Effector memory CD4-positive, alpha-beta T cell (primary cell): Measurements from ENCODE around the gene ABCB6.
"Not testable (repeated sequence)": the region's sequence is repeated elsewhere in the genome, so short reads cannot be mapped to it uniquely, and the experiment has no call there.

Experiments used
- DNase-seq, 3 donors: peaks; one replicate each; pipeline ENCODE4 v3.0.0-alpha.2; 2020
- H3K27ac ChIP-seq: 2 replicates; pipeline ENCODE4 v1.7.0; 2013; ENCODE audit warnings: mild to moderate bottlenecking, low read length, moderate library complexity; ENCODE audit not compliant: insufficient read depth, poor library complexity, severe bottlenecking
- H3K27me3 ChIP-seq: replicated peaks from 2 replicates; pipeline ENCODE4 v1.7.0; 2013; ENCODE audit warnings: mild to moderate bottlenecking, low read length; ENCODE audit not compliant: insufficient read depth, control insufficient read depth, poor library complexity, severe bottlenecking
- H3K36me3 ChIP-seq: 2 replicates; pipeline ENCODE4 v1.7.0; 2013; ENCODE audit warnings: mild to moderate bottlenecking, low read length, moderate library complexity; ENCODE audit not compliant: control insufficient read depth, insufficient read depth
- H3K4me1 ChIP-seq: 2 replicates; pipeline ENCODE4 v1.7.0; 2013; ENCODE audit warnings: low read length, mild to moderate bottlenecking; ENCODE audit not compliant: control insufficient read depth, insufficient read depth, poor library complexity, severe bottlenecking
- H3K4me3 ChIP-seq: 2 replicates; pipeline ENCODE4 v1.7.0; 2013; ENCODE audit warnings: low read length, low read depth, mild to moderate bottlenecking; ENCODE audit not compliant: insufficient read depth, poor library complexity, severe bottlenecking
- H3K9me3 ChIP-seq: 2 replicates; pipeline ENCODE4 v1.7.0; 2013; ENCODE audit warnings: mild to moderate bottlenecking, low read length, moderate library complexity; ENCODE audit not compliant: control insufficient read depth

Gene ABCB6

DNA sequence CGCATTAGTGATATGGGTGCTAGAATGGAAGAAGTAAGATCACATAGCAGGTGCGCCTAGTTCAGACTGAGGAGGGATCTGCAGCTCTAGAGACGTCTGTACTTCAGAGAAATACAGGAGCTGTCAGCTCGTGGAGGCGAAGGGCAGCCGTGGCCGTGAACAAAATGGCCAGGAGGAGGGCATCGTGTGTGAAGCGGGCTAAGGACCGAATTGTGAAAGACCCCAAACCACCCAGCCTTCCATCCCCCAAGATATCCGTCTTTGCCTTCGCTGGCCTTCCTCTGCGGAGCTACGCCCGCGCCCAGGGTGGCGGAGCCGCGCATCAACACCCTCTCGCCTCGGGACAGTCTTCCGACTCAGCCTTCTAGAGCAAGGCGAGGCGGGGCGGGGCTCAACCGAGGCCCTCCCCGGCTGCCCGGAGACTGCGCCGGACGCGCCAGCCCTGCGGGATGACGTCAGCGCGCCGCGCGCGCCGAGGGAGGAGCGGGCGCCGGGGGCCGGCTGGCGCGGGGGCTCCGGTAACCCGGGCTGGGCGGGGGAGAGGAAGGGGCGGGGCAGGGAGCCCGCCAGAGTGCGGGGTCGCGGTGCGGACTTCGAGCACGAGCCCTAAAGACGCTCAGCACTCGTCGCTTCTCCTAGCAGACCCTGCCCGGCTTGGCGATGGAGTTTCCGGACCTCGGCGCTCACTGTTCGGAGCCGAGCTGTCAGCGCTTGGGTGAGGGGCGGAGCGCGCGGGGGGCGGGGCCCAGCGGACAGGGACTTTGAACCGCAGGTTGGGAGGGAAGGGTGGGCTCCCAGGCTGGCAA, 12.2 kb downstream of the ABCB6 start, which contains the start of gene ZFAND2B:
TSS of gene ZFAND2B (plus strand) at position 455 of the 806 bp plus-strand sequence. CDS start at position 661, 206 bp downstream.
- Histone ChIP-seq H3K27ac (peak within 1 kb of the TSS; percentile 92), H3K4me1 (peaks cover 10% of the 10 kb centered on the region), H3K9me3 (no peaks in the 10 kb centered on the region), H3K27me3 (no peaks in the 10 kb centered on the region), H3K36me3 (no peaks in the 10 kb centered on the region), H3K4me3 (peak within 1 kb of the TSS; percentile 68)
- peak; percentile 90 to 93 (median 91) for DNase-seq

DNA sequence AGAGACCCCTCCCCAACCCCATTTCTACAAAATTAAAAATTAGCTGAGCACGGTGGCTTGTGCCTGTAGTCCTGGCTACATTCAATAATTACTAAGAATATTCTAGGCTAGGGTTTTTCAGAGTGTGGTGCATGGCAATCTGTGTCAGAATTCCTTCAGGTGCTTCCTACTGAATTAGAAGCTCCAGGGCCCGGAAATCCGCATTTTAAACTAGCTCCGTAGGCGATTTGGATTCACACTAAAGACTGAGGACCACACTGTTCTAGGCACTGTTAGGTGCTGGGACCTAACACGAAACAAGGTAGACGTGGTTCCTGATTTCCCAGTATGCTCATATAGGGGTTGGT, 12.8 kb downstream of the ABCB6 start:
- Histone ChIP-seq H3K36me3 (no peaks in the 10 kb centered on the region), H3K4me3 (peak overlapping the region; percentile 68), H3K27me3 (no peaks in the 10 kb centered on the region), H3K9me3 (no peaks in the 10 kb centered on the region), H3K4me1 (peaks cover 6% of the 10 kb centered on the region), H3K27ac (peak overlapping the region; percentile 92)
- DNase-seq, result no peak

DNA sequence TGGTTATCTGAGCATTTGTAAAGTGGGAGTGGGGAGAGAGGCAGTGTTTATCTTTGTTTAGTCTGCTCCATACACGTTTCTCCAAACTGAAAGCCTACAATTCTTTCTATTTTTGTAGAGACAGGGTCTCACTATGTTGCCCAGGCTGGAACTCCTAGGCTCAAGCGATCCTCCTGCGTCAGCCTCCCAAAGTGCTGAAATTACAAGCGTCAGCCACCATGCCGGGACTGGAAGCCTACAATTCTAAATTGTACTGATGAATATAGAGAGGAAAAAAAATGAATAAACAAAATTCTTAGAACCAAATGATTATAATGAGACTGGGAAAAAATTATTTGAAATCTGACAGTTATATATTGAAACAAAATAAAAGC, 13.6 kb downstream of the ABCB6 start:
- H3K27me3 ChIP-seq, result no peaks in the 10 kb centered on the region
- no peaks in the 10 kb centered on the region for H3K9me3 ChIP-seq
- no peak overlapping the region for H3K27ac ChIP-seq
- no peaks in the 10 kb centered on the region for H3K36me3 ChIP-seq
- H3K4me1 ChIP-seq, result peaks cover 5% of the 10 kb centered on the region
- H3K4me3 ChIP-seq, result no peak overlapping the region
- no peak for DNase-seq

DNA sequence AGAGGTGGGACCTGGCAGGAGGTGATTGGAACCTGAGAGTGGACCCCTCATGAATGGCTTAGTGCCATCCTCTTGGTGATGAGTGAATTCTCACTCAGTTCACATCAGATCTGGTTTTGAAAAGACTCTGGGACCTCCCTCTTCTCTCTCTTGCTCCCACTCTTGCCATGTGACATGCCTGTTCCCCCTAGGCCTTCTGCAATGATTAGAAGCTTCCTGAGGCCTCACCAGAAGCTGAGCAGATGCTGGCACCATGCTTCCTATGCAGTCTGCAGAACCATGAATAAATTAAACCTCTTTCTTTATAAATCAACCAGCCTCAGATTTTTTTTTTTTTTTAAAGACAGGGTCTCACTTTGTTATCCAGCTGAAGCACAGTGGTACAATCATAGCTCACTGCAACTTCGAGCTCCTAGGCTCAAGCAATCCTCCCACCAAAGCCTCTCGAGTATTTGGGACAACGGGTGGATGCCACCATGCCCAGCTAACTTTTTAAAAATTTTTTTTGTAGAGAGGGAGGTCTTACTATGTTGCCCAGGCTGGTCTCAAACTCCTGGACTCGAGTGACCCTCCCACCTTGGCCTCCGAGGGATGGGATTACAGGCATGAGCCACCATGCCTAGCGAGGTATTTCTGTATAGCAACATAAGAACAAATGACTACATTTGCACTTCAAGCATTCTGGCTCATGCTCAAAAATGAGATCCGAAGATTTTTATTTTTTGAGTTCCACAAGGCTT, 14.2 kb downstream of the ABCB6 start:
- H3K27me3 ChIP-seq, result no peaks in the 10 kb centered on the region
- H3K36me3 ChIP-seq, result no peaks in the 10 kb centered on the region
- no peaks in the 10 kb centered on the region for H3K9me3 ChIP-seq
- DNase-seq, result no peak
- no peak overlapping the region for H3K27ac ChIP-seq
- H3K4me1 ChIP-seq, result peaks cover 5% of the 10 kb centered on the region
- no peak overlapping the region for H3K4me3 ChIP-seq

DNA sequence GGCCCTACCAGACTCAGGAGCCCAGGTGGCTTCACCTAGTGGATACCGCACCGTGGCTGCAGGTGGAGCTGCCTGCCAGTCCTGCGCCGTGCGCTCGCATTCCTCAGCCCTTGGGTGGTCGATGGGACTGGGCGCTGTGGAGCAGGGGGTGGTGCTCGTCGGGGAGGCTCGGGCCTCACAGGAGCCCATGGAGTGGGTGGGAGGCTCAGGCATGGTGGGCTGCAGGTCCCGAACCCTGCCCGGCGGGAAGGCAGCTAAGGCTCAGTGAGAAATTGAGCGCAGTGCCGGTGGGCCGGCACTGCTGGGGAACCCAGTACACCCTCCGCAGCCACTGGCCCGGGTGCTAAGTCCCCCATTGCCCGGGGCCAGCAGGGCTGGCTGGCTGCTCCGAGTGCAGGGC, 17.4 kb downstream of the ABCB6 start:
- not testable (repeated sequence) for H3K9me3 ChIP-seq, H3K4me1 ChIP-seq, H3K36me3 ChIP-seq, H3K27me3 ChIP-seq, H3K27ac ChIP-seq, DNase-seq, H3K4me3 ChIP-seq

DNA sequence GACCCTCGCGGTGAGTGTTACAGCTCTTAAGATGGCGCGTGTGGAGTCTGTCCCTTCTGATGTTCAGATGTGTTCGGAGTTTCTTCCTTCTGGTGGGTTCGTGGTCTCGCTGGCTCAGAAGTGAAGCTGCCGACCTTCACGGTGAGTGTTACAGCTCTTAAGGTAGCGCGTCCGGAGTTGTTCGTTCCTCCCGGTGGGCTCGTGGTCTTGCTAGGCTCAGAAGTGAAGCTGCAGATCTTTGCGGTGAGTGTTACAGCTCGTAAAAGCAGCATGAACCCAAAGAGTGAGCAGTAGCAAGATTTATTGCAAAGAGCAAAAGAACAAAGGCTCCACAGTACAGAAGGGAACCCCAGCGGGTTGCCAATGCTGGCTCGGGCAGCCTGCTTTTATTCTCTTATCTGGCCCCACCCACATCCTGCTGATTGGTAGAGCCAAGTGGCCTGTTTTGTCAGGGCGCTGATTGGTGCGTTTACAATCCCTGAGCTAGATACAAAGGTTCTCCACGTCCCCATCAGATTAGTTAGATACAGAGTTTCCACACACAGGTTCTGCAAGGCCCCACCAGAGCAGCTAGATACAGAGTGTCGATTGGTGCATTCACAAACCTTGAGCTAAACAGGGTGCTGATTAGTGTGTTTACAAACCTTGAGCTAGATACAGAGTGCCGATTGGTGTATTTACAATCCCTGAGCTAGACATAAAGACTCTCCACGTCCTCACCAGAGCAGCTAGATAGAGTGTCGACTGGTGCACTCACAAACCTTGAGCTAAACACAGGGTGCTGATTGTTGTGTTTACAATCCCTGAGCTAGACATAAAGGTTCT, 18.0 kb downstream of the ABCB6 start:
- DNase-seq, H3K27me3 ChIP-seq, H3K4me1 ChIP-seq, H3K9me3 ChIP-seq, H3K36me3 ChIP-seq, H3K4me3 ChIP-seq, H3K27ac ChIP-seq: not testable (repeated sequence)

DNA sequence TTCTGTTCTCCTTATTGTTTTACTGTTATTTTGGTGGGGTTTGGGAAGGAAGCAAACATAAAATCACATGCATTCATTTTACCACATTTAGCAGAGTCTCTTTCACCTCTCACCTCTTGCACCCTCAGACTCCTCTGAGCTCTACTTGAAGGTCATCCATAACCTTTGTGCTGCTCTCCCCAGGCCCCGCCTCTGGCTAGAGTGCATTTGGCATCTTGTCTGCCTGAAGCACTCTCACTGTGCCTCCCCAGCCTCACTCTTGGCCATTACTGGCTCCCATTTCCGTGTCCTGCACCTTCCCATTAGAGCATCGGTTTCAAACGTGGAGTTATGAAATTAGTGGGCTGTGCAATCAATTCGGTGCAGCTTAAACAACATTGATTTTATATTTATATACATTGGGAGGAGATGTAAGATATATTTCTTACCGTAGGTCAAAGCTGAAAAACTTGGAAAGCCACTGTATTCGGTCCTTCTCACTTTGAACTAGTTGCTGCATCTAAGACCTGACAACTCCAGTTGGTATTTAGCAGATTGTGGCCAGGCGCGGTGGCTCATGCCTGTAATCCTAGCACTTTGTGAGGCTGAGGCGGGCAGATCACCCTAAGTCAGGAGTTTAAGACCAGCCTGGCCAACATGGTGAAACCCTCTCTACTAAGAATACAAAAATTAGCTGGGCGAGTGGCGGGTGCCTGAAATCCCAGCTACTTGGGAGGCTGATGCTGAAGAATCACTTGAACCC, 19.1 kb downstream of the ABCB6 start:
- no peaks in the 10 kb centered on the region for H3K36me3 ChIP-seq
- no peak overlapping the region for H3K27ac ChIP-seq
- H3K27me3 ChIP-seq, result no peaks in the 10 kb centered on the region
- no peak for DNase-seq
- H3K4me1 ChIP-seq, result no peaks in the 10 kb centered on the region
- no peak overlapping the region for H3K4me3 ChIP-seq
- no peaks in the 10 kb centered on the region for H3K9me3 ChIP-seq

- no peak overlapping the region for H3K4me3 ChIP-seq
- H3K27me3 ChIP-seq, result no peaks in the 10 kb centered on the region
- no peak for DNase-seq
- H3K4me1 ChIP-seq, result no peaks in the 10 kb centered on the region
- no peaks in the 10 kb centered on the region for H3K9me3 ChIP-seq
- H3K27ac ChIP-seq, result no peak overlapping the region
- no peaks in the 10 kb centered on the region for H3K36me3 ChIP-seq
These were observed 19.8 kb downstream of the ABCB6 start for GRCh38 chr2:219198974-219199373.

- no peaks in the 10 kb centered on the region for H3K27me3 ChIP-seq
- H3K4me3 ChIP-seq, result no peak overlapping the region
- no peaks in the 10 kb centered on the region for H3K4me1 ChIP-seq
- H3K36me3 ChIP-seq, result no peaks in the 10 kb centered on the region
- H3K9me3 ChIP-seq, result no peaks in the 10 kb centered on the region
- H3K27ac ChIP-seq, result no peak overlapping the region
- no peak for DNase-seq
These were observed 21.4 kb downstream of the ABCB6 start for GRCh38 chr2:219197388-219197787.
